SK-N-SH treated with all-trans-retinoic acid at 6 μM for 48 hours (cell line): ENCODE measurements around the gene MCCC2.

Experiments
- ATAC-seq: fragments of 200-7000 bp; cut with Tn5 transposase; 3 replicates; pipeline ENCODE4 v1.9.1; 2020; ENCODE audit warnings: mild to moderate bottlenecking, moderate library complexity
- ARNTL ChIP-seq: fragments of 450-650 bp; formaldehyde crosslinking; IDR thresholded peaks from 2 replicates; pipeline ENCODE4 v1.5.0; 2020; ENCODE audit warnings: low read depth, mild to moderate bottlenecking, moderate library complexity, borderline replicate concordance
- BACH2 ChIP-seq: fragments of 250-450 bp; sonication (Bioruptor Pico); IDR thresholded peaks from 2 replicates; pipeline ENCODE4 v1.9.0; 2021; ENCODE audit warnings: mild to moderate bottlenecking, borderline replicate concordance
- CSDC2 ChIP-seq: fragments of 250-450 bp; sonication (Bioruptor Pico); IDR thresholded peaks from 2 replicates; pipeline ENCODE4 v1.5.0; 2020; ENCODE audit warnings: mild to moderate bottlenecking, moderate library complexity
- ESRRG ChIP-seq: fragments of 250-450 bp; sonication (Bioruptor Pico); IDR thresholded peaks from 2 replicates; pipeline ENCODE4 v1.6.1; 2021; ENCODE audit warnings: mild to moderate bottlenecking
- GLIS3 ChIP-seq: fragments of 250-450 bp; sonication (Bioruptor Pico); IDR thresholded peaks from 2 replicates; pipeline ENCODE4 v1.5.0; 2020; ENCODE audit warnings: mild to moderate bottlenecking, moderate library complexity
- ISL1 ChIP-seq: fragments of 250-450 bp; sonication (Bioruptor Pico); IDR thresholded peaks from 2 replicates; pipeline ENCODE4 v2.1.2; 2022; ENCODE audit warnings: mild to moderate bottlenecking, moderate library complexity
- OSR1 ChIP-seq: fragments of 250-450 bp; sonication (Bioruptor Pico); IDR thresholded peaks from 2 replicates; pipeline ENCODE4 v1.8.0; 2022; ENCODE audit warnings: moderate library complexity, mild to moderate bottlenecking, inconsistent platforms
- PATZ1 ChIP-seq: fragments of 250-450 bp; sonication (Bioruptor Pico); IDR thresholded peaks from 2 replicates; pipeline ENCODE4 v1.8.0; 2020; ENCODE audit warnings: mild to moderate bottlenecking, moderate library complexity, borderline replicate concordance
- POU6F1 ChIP-seq: fragments of 250-450 bp; sonication (Bioruptor Pico); IDR thresholded peaks from 2 replicates; pipeline ENCODE4 v1.8.0; 2021; ENCODE audit warnings: low read depth, mild to moderate bottlenecking, moderate library complexity, borderline replicate concordance
- PPARA ChIP-seq: fragments of 250-450 bp; sonication (Bioruptor Pico); IDR thresholded peaks from 2 replicates; pipeline ENCODE4 v1.5.0; 2020; ENCODE audit warnings: mild to moderate bottlenecking, borderline replicate concordance
- RARB ChIP-seq: fragments of 250-450 bp; sonication (Bioruptor Pico); IDR thresholded peaks from 2 replicates; pipeline ENCODE4 v1.8.0; 2021; ENCODE audit warnings: mild to moderate bottlenecking, moderate library complexity
- SNAI2 ChIP-seq: fragments of 250-450 bp; sonication (Bioruptor Pico); IDR thresholded peaks from 2 replicates; pipeline ENCODE4 v1.5.0; 2020; ENCODE audit warnings: mild to moderate bottlenecking, moderate library complexity
- TCF4 ChIP-seq: fragments of 250-450 bp; sonication (Bioruptor Pico); IDR thresholded peaks from 2 replicates; pipeline ENCODE4 v1.8.0; 2021; ENCODE audit warnings: mild to moderate bottlenecking, moderate library complexity, borderline replicate concordance
- TOX ChIP-seq: fragments of 250-450 bp; sonication (Bioruptor Pico); IDR thresholded peaks from 2 replicates; pipeline ENCODE4 v1.8.0; 2021; ENCODE audit warnings: mild to moderate bottlenecking, moderate library complexity, borderline replicate concordance
- TSHZ2 ChIP-seq: fragments of 250-450 bp; sonication (Bioruptor Pico); IDR thresholded peaks from 2 replicates; pipeline ENCODE4 v1.5.0; 2020; ENCODE audit warnings: mild to moderate bottlenecking, moderate library complexity
- ZC3H10 ChIP-seq: fragments of 250-450 bp; sonication (Bioruptor Pico); IDR thresholded peaks from 2 replicates; pipeline ENCODE4 v1.5.1; 2021; ENCODE audit warnings: mild to moderate bottlenecking, moderate library complexity
- ZFP3 ChIP-seq: fragments of 250-450 bp; sonication (Bioruptor Pico); IDR thresholded peaks from 2 replicates; pipeline ENCODE4 v1.5.0; 2020; ENCODE audit warnings: mild to moderate bottlenecking, moderate library complexity
- ZFP30 ChIP-seq: fragments of 450-650 bp; formaldehyde crosslinking; IDR thresholded peaks from 2 replicates; pipeline ENCODE4 v1.5.0; 2022; ENCODE audit warnings: mild to moderate bottlenecking, moderate library complexity
- ZNF565 ChIP-seq: fragments of 450-650 bp; formaldehyde crosslinking; conservative IDR thresholded peaks from 2 replicates; pipeline ENCODE4 v1.5.0; 2020; ENCODE audit warnings: low read depth, mild to moderate bottlenecking, moderate library complexity
- ZNF70 ChIP-seq: fragments of 450-650 bp; formaldehyde crosslinking; IDR thresholded peaks from 2 replicates; pipeline ENCODE4 v1.5.0; 2020; ENCODE audit warnings: mild to moderate bottlenecking, moderate library complexity
- ZNF8 ChIP-seq: fragments of 450-650 bp; formaldehyde crosslinking; IDR thresholded peaks from 2 replicates; pipeline ENCODE4 v1.5.0; 2020; ENCODE audit warnings: mild to moderate bottlenecking, moderate library complexity

Gene MCCC2

DNA sequence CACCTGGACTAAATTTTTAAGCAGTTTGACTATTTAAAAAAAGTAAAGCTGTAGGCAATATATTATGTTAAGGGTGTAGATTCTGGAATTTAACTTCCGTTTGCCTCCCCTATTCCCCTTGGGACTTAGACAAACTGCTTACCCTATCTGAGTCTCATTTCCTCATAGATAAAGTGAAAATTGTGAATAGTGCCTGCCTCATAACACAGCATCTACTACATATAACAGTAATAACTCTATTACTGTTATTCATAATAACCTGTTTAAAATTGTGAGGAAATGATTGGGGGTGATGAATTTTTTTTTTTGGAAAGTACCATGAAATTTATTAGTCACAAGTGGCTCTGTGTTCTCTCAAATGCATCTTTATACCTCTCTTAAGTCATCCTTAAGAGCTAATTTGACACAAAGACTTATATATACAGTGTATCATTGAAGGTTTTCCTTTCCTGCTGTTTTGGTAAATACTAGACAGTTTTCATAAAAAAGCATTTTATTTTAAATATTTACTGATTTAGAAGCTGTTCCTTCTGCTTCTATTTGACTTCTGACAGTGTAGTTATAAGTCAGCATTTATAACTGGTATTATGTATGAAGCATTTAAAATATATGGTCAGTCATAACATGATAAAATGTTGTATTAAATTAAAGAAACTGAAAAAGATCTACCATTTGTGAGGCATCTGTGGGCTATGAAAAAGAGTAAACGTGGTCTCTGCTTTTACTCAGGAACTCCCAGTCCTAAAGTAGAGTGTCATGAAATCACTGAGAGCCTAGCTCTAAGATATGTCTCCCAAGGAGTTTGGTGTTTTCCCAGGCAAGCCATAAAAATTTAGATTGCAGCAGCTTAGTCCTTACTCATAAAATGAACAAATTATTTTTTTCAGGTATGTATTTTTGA, 46.4 kb downstream of the MCCC2 start:
- TF ChIP-seq GLIS3 (no peak), BACH2 (no peak), PATZ1 (CRISPR knock-in tag) (no peak), ZFP3 (no peak), ARNTL (CRISPR knock-in tag) (no peak), CSDC2 (CRISPR knock-in tag) (no peak), ISL1 (CRISPR knock-in tag) (no peak), PPARA (CRISPR knock-in tag) (no peak)
- TF ChIP-seq, all 23 proteins: peak for 0
- ATAC-seq: no peak

DNA sequence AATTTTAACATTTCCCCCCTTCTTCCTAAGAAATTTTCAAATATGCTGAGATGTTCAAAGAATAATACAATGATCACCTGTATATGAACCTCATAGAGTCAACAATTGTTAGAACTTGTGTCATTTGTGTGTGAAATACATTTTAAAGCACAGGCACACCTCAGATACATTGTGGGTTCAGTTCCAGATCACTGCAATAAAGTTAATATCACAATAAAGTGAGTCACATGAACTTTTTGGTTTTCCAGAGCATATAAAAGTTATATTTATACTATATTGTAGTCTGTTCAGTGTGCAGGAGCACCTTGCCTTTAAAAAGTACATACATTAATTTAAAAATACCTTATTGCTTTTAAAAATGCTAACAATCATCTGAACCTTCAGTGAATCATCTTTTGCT, 50.0 kb downstream of the MCCC2 start:
- TF ChIP-seq GLIS3 (no peak), ZFP30 (CRISPR knock-in tag) (no peak), ZFP3 (no peak), ZNF565 (CRISPR knock-in tag) (no peak), ISL1 (CRISPR knock-in tag) (no peak), BACH2 (no peak), SNAI2 (CRISPR knock-in tag) (no peak), RARB (CRISPR knock-in tag) (no peak), ESRRG (CRISPR knock-in tag) (no peak), TOX (no peak), ARNTL (CRISPR knock-in tag) (no peak), ZNF8 (no peak), PPARA (CRISPR knock-in tag) (no peak), ZNF70 (CRISPR knock-in tag) (no peak), POU6F1 (CRISPR knock-in tag) (no peak), ZC3H10 (no peak), TSHZ2 (no peak), TCF4 (CRISPR knock-in tag) (no peak), OSR1 (CRISPR knock-in tag) (no peak), PATZ1 (CRISPR knock-in tag) (no peak)
- TF ChIP-seq, all 23 proteins: peak for 0

GRCh38 chr5:71640408-71640807, 53.3 kb downstream of the MCCC2 start:
- TF ChIP-seq ZNF8: no peak
- TF ChIP-seq ARNTL (CRISPR knock-in tag): no peak
- TF ChIP-seq ZNF565 (CRISPR knock-in tag): no peak
- TF ChIP-seq PATZ1 (CRISPR knock-in tag): no peak
- no peak for TF ChIP-seq OSR1 (CRISPR knock-in tag)
- no peak for TF ChIP-seq GLIS3
- TF ChIP-seq TOX: no peak
- TF ChIP-seq SNAI2 (CRISPR knock-in tag): no peak
- no peak for TF ChIP-seq CSDC2 (CRISPR knock-in tag)
- no peak for TF ChIP-seq TCF4 (CRISPR knock-in tag)
- no peak for TF ChIP-seq ZNF70 (CRISPR knock-in tag)
- no peak for ATAC-seq

More for the DNA sequence above, 50.0 kb downstream of the MCCC2 start:
- no peak for ATAC-seq
